NCI-H1105 treated with DMSO at 0.1 percent for 48 hours (cell line): ENCODE data around the gene VTI1A.

Experiments used
- DNase-seq: peaks from one replicate; lab custom pipeline; 2025; lab: John Stamatoyannopoulos, UW

VTI1A gene

DNA sequence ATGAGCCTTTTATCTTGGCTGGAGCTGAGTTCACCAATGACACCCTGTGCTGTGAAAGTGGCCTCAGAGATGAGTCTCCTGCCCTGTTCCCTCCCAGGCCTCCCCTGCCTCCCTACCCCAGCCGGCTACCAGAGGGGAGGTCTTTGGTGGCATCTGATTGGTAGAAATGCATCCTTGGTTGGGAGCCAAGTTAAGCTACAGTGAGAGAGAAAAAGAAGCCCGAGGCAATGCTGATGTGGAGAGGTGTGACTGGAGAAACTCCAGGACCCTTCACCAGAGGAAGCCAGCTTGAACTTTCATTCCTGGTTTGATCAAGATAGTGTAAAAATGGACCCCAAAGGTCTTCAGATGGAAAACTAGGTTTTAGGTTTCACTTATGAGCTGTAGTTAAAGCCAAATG is 311.9 kb downstream of the VTI1A start:
- no peak for DNase-seq

DNA sequence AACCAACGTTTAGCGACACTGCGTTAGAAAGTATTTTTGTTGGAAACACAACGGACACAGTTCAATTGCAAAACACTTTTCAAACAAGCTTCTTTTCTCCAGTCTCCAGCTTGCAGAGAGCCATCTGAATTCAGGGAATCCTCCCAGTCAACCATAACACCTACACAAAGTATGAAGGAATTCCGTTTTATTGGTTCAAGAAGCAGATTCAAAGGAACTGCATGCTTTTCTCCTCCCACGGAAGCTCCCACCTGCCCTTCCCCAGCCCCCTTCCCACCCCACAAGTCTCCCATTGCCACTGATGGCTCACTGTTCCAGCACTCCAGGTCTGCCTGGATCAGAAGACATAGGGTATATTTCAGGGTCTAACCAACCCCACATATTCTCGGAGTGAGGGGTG is 312.5 kb downstream of the VTI1A start:
- no peak for DNase-seq

DNA sequence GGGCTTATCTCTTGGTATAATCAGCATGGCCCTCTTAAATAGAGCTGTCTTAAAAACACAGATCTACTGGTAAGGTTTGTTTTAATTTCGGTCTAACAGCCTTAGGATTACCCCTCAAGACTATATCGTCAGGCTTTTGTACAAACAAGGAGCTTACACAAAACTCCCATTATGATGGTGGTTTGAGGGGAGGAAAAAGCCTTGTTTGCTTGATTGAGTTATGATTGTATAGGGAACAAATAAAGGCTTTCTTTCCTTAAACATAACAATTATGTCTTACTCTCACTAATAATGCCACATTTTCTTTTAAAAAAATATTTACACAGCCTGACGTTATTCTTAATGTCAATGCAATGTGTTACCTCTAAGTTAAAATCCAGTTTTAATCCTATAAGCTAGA is 314.2 kb downstream of the VTI1A start:
- no peak for DNase-seq

DNA sequence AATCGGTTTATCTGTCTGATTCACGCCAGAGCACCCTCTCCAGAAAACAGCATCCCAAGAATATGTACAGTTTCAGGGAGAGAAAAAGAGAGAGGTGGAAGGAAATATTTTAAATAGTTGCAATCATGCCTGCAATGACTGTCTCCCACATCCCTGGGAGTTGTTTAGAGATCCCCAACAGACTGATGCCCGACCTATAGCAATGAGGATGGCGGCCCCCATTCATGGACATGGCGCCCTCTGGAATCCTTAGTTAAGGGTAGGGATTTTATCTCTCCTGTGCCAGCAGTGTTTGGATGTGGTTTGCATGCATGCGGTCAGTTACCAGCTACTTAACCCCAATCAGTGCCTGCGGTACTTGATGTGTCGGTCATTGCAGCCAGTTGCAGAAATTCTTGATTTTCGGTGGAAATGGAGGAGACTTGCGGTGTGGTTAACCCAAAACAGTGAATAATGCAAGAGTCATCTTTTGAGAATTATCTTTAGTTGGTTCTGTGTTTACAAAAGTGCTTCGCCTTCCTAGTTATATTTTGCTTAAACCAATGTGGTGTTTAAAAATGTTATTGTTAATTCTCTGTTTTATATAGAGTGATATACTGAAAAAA is 317.0 kb downstream of the VTI1A start:
- DNase-seq: no peak

DNA sequence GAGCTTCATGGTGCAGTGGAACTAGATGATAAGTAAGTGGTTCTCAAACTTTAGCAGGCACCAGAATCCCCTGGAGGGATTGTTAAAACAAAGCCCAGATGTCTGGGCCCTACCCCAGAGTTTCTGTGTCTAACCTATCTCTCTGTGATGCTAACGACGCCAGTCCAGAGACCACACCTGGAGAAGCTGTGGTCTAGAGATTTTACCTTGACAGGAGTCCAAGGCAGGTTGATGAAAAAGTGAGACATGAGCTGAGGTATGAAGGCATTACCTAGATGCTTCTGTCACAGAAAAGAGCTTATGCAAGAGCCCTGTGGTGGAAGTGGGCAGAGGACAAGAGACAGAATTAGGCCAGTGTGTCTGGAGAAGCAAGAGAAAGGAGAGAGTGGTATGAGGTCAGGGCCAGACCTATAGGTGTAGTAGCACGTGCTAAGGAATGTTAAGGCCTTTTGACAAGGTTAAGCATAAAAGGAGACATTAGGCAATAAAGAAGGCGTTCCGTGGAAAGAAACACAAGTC is 318.8 kb downstream of the VTI1A start:
- no peak for DNase-seq

DNA sequence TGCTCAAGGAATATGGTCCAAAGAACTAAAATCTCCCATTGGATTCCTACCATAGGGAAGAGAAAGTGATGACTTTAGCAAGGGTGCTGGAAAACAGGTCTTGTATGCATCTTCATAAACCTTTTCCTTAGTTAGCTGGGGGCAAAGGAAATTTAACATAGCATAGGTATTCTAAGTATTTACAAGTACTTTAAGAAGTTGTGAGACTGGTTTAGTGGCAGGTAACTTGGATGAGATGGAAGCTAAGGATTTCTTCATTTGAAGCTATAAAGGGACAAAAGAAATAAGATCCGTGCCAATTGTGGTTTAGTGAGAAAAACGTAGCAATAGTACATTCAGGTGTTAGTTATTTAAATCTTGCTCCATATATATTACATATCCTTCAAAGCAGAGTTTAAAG is 319.6 kb downstream of the VTI1A start:
- DNase-seq: no peak

DNA sequence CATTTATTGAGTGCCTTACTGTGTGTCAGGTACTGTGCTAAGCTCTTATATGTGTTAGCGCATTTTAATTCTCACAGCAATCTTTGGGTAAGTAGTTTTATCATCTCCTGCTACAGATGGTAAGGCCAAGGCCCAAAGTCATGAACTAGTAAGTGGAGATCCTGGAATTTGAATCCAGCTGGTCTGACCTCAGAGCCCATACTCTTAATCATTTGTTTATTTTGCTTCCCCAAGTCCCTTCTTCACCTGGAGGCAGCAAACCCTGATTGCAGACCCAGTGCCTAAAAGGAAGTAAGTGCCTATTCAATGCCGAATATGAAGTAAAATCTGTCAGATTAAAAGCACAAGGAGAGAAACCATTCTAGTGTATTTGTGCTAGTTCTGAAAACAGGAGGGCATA is 320.1 kb downstream of the VTI1A start:
- no peak for DNase-seq

DNA sequence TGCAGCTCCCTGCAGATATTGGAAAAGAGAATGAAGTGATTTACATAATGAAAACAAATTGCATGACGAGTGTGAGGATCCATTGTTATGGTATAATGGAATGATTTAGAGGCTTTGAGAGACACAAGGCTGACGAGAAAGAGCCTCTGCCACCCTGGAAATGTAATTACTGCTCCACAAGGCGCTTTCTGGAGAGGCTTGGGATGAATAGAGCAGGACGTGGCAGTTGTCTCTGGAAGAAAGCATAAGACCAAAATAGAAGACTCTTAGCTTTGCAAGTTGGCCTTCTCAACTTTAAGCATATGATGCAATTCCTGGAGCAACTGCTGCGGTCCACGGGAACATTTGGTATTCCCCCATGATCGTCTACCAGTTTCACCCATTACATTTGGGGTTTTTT is 321.1 kb downstream of the VTI1A start:
- DNase-seq: no peak

DNA sequence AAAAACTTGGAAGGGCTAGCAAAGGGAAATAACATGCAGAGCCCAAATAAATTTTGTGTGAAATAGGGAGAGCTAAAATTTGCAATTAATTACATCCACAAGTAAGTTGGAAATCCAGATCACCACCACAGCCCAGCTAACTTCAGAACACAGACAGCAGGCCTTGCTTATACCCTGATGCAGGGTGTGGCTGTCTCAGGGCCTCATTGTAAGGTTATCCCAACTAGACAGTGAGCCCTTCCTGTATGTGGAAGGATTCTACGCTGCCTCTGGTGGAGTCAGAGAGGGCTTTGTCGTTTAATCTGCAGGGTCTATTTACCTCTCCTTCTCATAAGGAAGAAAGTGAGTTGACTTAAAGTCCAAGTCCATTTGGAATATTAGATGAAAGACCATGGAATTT is 322.1 kb downstream of the VTI1A start:
- DNase-seq: no peak

DNA sequence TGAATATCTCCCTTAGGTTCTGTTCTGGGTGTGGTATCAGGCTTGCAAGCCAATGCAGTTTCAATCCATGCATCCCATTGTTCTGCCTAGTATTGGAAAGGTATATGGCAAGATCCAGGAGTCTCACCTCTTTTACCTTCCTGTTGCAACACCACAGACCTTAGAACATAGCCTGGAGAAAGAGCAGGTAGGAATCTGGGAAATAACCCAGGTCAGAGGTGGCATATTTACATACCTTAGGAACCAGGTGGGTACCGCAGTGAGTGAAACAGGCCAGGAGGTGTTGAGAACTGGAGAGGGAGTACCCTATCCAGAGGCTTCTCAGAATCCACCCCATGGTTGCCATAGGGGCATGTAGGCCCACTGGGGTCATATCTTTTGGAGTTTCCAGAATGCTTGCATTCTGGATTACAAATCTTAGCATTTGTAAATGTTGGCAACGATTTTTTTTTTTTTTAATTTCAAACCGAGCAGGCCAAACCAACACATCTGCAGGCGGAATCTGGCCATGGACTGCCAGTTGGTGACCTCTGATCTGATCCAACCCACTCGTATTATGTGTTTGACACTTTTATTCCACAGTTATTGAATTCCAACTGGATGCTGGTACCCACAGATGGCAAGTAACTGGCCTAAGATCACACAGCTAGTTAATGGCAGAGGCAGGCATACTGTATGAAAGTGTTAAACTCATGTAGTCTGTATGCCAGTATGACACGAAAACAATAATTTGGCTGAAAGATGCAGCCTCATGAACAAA is 322.8 kb downstream of the VTI1A start:
- DNase-seq: no peak

DNA sequence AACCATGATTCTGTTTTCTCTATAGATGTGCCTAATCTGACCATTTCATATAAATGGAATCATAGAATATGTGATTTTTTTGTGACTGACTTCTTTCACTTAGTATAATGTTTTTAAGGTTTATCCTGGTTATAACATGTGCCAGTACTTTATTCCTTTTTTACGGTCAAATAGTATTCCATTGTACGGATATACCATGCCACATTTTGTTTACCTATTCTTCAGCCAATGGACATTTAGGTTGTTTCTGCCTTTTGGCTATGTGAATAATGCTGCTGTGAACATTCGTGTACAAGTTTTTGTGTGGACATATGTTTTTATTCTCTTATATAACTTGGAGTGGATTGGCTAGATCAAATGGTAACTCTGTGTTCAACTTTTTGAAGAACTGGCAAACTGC is 324.7 kb downstream of the VTI1A start:
- DNase-seq: no peak

DNA sequence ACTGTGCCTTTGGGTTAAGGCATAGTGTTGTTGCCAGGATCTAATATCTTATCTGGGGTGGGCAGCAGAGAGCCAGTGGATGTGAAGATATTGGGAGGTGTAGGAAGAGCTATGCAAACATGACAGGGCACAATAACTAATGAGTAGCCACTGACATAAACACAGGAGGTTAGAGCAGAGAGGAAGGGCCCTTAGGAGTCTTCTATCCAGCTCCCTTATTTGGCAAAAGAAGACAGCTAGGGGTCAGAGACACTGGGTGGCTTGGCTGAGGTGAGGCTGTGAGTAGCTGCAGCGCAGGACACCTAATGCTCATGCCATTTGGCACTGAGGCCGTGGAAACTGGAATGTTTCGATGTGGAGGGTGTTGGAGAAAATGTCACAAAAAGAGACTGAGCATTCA is 326.8 kb downstream of the VTI1A start:
- no peak for DNase-seq

DNA sequence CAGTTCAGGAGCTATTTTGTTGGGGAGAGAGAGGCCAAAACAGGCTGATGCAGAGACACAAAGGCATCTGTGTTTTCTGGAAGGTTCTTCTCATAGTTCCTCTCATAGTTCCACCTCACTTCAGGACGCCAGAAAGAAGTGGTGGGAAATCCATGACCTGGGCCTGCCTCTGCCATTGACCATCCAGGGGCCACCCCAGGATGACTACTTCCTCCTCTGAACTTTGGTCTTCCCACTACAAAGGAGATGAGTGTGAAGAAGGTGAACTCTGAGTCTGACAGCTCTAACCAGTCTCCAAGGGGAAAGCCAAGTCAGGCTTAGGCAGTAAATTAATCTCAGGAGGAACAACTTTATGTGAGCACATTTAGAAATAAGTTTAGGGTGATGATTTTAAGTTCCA is 327.2 kb downstream of the VTI1A start:
- no peak for DNase-seq

DNA sequence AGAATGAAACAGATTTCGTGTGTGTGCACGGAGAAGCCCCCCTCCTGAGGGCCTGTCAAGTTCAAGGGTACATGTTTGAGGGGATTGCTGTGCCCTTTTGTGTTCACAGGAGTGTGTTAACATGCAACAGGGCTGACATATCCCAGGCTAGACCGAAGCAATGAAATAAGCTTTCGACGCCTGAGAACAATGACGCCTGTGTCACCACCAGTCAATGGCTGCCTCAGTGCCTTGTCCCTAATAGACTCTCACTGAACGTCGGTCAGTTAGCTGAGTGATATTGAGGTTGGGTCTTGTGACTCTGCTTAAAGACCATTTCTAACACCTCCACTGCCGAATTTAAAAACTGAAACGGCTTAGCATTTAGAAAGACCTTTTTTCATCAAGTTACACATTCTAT is 327.8 kb downstream of the VTI1A start:
- no peak for DNase-seq

DNA sequence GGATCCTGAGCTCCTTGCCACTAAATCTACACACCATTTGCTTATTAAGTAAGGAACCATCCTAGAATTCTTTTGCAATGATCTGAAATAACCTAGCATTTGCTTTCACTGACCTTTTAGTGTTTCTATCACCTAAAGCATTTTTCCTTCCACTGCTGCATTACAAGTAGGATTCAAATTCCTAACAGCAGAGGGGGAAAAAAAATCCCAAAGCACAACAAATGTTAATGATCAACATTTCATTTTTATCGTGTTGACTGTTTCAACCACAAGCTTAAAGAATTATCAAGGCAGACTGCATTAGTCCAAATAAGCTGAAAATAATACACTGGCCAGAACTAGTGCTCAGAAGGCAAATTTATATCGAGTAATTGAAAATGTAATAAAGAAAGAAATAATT is 328.4 kb downstream of the VTI1A start:
- DNase-seq: no peak

DNA sequence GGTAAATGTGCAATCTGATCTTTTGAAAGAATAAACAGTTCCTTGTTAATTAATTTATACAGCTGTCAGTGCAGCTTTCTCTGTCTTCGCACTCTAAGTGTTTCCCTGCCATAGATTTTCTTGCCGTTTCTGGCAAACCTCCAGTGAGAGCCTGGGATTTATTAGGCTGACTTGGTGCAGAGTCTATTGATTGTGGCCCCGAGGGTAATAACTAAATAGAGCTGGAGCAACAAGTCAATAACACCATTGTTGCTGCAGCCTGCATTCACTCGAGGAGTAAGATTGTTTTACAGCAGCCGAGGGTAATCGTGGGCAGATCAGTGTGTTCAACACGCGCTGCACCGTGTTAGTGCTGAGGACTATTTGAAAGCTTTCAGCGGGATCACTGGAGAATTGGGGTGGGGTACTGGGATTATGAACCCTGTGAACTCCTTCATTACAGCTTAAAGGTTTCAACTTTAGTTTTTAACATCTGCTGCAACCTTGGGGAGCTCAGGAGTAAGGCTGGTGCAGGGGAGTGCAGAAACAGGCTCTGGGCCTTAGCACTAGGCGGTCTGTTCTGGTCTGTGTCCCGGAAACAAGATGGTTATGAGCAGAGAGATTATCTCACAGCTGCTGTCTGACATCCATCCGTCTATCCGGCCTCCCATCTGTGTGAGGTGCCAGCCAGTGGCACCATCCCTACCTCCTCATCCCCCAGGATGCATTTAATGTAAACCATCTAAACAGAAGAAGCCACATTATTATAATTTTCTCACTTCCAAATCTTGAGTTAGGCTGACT is 329.1 kb downstream of the VTI1A start:
- peak; percentile 76 for DNase-seq

DNA sequence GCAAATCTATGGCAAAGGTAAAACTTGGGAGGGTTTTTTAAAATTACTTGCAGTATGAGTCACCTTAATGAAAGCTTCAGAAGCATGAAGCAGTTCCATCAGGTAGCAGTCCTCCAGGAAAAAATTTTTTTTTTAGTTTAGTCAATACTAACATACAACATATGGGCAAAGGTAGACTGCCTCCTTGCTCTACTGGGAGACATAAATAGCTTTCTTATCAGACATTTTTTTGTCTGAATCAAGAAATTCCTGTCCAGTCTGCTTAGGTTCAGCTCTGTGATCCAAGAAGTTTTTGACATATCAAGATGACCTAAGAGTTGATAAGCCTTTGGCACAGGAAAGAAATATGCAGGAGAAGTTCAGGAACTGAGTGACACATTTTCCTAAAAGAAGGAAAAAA is 331.6 kb downstream of the VTI1A start:
- DNase-seq: no peak

DNA sequence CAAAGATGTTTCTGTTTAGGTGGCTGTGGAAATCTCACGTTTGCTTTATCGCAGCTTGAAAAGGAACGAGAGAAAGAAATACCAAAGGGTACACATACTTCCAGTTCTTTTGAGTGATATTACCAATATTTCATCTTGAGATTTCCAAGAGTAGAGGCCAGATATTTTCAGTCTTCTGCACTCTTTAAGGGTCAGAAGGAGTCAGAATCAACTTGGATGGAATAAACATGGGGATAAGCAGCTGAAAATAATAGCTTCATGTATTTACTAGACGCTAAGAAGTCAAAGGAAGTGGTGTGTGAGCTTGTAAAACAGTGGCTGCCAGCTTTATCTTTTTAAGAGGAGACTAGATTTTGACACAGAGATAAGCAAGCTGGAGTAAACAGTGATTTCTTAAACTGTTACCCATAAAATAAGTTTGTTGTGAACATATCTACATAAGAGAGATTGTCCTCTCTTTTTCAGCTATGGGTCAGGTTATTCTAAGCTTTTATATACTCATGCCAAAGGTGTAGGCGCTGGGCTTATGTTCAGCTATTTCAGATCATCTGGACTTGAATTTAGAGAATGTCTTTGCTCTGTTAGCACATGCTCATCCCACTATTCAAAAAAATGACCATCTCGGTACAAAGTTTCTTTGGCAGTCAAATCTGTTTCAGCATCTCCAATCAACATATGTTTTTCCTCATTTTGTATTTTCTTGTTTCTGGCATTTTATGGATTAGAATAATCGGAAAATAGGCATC is 332.2 kb downstream of the VTI1A start:
- DNase-seq: no peak

DNA sequence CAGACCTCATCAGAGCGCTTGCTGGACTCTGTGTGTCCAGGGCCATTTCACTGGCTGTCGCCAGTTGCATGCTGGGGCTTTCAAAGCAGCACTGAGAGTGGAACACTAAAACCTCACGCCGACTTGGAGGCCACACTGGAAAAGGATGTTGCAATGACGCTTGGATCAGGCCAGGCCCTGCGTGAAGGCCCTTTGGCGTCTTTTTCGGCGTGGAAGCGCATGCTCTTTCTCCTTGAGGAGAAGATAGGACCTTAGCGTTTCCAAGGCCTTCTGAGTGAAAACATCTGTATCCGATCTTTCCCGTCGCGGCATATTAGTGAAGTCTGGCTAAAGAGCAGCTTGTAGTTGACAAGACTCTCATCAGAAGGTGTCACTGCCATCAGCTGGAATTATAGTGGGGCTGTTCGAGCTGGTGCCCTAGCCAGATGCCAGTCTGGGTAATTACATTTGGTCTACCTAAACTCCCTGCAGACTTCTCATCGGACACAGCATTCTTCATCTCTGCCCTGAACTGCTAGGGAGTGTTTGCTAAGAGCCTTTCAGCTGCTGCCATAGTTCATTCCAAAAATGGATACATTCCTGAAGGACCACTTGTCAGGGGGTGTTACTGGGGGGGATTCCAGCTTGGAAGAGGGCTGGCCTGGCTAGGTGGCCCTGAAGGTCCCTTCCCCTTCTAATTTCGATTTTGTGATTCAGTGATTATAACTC is 335.3 kb downstream of the VTI1A start:
- DNase-seq: no peak

DNA sequence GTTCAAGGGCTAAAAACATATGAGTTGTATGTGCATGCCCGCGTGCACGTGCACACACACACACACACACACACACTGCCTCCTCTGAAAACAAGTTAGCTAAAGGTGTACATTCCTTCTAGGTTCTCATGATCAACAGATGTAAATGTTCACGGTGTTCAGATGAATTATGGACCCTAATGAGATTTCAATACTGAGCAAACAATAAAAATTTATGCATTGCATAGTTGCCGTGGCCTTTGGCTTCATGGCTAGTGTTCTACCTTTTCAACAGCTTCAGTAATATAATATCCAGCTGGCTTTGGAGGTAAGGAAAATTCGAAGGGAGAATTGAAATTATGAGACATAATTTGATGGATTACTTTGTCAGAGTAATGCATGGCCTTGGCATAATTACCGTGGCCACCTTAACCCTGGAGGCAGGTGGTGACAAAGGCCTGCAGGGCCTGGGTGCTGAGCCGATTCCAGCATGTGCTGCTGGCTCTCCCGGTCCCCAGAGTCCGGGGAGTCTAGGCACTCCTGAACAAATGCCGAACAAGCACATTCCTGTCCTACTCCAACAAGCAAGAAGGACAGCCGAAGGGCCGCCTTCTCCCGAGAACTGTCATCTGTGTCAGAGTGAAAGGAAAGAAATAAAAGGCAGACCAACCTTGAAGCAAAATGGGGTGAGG is 336.5 kb downstream of the VTI1A start:
- peak; percentile 62 for DNase-seq

DNA sequence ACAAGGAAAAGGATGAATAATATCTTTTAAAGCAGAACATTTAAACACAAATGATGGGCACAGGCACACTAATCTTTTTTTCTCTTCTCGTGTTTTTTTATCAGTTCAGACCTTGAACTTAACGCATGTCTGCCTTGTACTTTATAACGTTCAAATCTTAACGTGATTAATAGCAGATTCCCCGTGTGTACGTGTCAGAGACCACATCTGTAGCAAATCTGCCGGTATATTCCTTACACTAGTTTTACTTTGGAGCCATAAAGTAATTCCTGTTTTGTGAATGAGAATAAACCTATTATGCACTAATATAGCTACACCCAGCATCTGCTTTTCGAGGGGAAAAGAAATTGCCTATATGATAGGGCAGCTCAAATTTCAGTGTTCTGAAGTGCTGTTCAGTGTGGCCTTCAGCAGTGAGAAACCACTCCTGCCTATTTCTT is 337.0 kb downstream of the VTI1A start:
- DNase-seq: peak; percentile 65
